Stimulated activated CD4-positive, alpha-beta T cell treated with anti-CD3 and anti-CD28 coated beads, Interleukin-4, amount 100 ng/mL, for 24 hours (primary cell): ENCODE results near the gene MSMO1.
A peak's percentile ranks its signal among the peaks of the same experiment; 100 is the strongest.
"Not testable (repeated sequence)": the region's sequence is repeated elsewhere in the genome, so short reads cannot be mapped to it uniquely, and the experiment has no call there.

ENCODE experiments used
- DNase-seq: peaks from one replicate; pipeline ENCODE4 v3.0.0-alpha.2; 2020

Gene MSMO1

GRCh38 chr4:165324918-165325304, 2.6 kb upstream of the MSMO1 start:
- DNase-seq = no peak

GRCh38 chr4:165325732-165326512, 1.5 kb upstream of the MSMO1 start:
- peak; percentile 13 for DNase-seq

DNA sequence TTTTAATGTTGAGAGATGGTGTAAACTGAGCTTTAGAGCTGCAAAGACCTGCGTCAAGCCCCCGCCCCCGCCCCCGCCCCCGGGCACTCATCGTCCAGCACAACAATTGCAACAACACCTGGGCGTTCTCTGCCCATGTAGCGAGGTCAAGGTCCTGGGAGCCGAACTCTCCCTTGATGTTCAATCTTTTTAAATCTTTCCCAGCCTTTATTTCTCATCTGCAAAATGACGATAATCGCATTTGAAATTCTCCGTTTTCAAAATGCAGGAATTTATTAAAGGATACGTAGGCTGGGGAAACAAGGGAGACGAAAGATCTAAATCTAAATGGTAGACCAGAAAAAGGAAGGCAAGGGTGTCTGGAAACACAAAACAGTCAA, 648 bp upstream of the MSMO1 start:
- no peak for DNase-seq

DNA sequence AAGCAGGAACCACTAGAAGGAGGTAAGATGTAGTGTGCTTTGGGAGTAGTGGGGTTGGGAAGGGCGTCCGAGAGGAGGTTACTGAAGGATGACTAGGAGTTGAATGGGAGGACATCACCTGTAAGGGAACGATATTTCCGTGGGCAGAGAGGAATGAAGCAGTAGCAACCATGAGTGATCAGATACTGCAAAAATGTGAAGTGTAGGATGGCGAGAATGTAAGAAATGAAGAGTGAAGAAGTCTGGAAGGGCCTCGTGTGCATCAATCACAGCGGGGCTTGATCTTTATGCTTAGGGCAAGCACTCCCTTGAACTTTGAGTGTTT, 594 bp downstream of the MSMO1 start:
- DNase-seq = no peak

GRCh38 chr4:165328708-165329107, 1.2 kb downstream of the MSMO1 start:
- no peak for DNase-seq

DNA sequence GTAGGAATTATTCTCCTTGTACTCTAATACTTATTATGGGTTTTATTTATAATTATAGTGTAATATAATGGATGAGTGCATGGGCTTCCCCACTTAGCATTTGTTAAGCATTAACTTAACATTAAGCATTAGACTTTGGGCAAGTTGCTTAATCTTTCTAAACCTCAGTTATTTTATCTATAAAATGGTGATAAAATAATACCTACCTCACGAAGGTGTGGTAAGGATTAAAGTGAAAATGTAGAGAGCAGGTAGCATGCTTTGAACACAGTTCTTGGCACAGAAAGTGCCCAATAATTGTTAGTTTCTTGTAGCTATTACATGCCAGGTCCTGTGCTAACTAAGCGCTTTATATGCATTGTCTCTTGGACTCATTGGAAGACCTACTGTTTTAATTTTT, 2.6 kb downstream of the MSMO1 start:
- no peak for DNase-seq

DNA sequence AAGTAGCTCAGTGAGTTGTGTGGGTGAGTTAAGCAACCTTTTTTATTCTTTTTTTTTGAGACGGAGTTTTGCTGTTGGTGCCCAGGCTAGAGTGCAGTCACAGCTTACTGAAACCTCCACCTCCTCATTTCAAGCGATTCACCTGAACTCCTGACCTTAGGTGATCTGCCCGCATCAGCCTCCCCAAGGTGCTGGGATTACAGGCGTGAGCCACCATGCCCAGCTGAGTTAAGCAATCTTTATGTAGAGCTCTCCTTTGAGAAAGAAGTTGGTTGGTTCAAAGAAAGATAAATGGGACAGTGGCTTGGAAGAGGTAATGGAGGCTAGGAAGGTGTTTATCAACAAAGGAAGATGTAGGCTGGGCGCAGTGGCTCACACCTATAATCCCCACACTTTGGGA, 3.2 kb downstream of the MSMO1 start:
- DNase-seq = no peak

DNA sequence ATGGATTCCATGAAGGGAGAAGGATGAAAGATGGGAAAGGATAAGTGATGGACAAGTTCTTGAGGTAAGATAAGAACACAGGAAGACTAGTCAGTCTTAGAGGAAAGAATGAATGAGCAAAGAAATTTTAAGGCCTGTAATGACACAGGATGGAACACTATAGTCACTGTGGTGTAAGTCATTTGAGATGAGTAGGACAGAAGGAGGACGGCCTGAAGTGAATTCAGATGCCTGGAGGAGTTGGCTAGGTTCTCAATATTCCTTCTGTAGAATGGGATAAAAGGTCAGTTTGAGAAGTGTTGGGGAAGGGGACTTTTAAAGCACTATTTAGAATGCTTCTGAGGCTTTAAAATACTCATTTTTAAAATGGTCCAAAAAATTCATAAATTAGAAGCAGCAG, 3.9 kb downstream of the MSMO1 start:
- no peak for DNase-seq

DNA sequence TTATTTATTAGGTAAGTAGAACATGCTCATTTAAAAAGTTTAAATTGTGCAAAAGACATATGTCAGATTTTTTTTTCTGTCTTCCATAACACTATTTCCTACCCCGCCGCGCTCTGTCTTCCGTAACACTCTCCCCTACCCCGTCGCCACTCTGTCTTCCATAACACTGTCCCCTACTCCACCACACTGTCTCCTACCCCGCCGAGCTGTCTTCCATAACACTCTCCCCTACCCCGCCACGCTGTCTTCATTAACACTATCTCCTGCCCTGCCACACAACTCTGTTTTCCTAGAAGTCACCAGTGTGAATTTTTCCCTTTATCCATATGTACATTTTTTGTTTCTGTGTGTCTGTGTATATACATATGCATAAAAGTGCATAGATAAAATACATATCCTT, 4.4 kb downstream of the MSMO1 start:
- no peak for DNase-seq

- DNase-seq = no peak
Measured at GRCh38 chr4:165332502-165332901, 5.0 kb downstream of the MSMO1 start.

DNA sequence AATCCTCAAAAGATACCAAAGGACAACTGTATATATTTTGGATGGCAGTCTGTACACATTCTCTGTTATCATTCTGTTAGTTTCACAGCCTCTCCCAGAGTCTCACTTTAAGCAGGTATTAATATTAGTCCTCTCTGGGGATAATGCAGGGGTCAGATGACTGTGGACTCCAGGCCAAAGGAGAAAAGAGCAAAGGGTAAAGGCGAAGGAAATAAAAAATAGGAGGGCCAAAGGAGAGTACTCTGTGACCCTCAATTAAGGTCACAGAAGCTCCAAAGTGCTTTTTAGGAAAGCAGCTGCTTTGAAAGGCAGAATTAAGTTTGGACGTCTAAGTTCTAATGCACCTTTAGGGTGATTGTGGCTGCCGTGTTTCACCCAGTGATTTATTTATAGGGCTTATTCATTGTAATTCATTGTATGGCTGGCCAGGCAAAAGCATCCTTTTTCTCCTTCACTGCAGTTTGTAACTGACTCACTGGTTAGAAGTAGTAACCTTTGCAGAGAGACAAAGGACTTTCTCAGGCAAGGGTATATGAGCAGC, 7.8 kb downstream of the MSMO1 start:
- no peak for DNase-seq

GRCh38 chr4:165336743-165337142, 9.3 kb downstream of the MSMO1 start:
- no peak for DNase-seq

DNA sequence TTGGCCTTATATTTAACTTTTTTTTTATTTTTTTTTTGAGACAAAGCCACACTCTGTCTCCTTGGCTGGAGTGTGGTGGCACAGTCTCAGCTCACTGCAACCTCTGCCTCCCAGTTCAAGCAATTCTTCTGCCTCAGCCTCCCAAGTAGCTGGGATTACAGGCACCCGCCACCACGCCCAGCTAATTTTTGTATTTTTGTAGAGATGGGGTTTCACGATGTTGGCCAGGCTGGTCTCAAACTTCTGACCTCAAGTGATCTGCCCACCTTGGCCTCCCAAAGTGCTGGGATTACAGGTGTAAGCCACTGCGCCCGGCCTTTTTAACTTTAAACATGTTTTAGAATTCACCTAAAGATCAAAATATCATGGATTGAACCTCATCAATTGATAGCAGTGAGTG, 14.9 kb downstream of the MSMO1 start:
- not testable (repeated sequence) for DNase-seq

- no peak for DNase-seq
Measured at GRCh38 chr4:165343353-165344191, 16.1 kb downstream of the MSMO1 start.

- no peak for DNase-seq
Measured at GRCh38 chr4:165345666-165346417, 18.4 kb downstream of the MSMO1 start.

GRCh38 chr4:165347647-165348569, 20.4 kb downstream of the MSMO1 start:
- no peak for DNase-seq

DNA sequence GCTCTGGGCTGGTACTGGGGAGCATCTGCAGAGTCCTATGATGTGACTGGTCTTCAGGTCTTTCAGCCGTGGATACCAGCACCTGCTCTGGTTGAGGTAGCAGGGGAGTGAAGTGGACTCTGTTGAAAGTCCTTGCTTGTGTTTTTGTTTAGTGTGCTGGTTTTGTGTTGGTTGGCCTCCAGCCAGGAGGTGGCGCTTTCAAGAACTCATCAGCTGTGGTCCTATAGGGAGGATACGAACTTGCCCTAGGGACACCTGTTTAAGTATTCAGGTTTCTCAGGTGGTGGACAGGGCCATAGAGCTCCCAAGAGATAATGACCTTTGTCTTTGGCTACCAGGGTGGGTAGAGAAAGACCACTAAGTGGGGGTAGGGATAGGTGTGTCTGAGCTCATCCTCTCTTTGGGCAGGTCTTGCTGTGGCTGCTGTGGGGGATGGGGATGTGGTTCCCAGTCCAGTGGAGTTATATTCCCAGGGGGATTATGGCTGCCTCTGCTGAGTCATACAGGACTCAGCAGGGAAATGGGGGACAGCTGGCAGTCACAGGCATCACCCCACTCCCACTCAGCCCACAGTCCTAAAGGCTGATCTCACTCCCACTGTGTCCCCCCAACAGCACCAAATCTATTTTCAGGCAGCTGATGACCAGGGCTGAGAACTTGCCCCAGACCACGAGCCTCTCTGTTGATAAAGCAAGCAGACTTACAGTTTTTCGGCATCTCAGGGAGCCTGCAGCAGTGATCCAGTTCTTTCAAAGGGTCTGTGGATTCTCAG, 24.1 kb downstream of the MSMO1 start:
- no peak for DNase-seq

GRCh38 chr4:165355900-165356300, 28.4 kb downstream of the MSMO1 start:
- no peak for DNase-seq

- no peak for DNase-seq
Measured at GRCh38 chr4:165359506-165359905, 32.0 kb downstream of the MSMO1 start.

DNA sequence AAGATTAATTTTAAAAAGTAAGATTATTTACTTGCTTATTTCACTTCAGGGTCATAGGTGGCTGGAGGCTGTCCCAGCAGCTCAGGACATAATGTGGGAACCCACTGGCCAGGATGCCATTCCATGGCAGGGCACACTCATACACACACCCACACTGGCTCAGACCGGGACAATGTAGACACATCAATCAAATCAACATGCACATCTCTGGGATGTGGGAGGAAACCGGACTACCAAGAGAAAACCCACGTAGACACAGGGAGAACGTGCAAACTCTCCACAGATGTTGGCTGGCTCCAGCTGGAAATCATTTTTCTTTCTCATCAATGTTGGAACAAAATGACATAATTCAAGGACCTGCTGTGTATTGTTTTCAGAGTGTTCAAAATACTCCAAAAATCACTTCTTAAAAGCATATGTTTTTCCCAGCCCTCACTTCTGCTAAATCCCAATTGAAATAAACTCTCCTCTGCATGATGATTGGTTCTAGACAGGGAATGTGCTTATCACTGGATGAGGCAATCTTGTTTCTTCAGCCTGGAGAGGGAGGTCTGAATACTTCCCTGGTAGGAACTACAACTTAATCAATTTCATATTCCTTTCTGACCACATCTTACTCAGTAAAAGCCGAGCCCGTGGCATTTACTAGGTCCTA, 32.7 kb downstream of the MSMO1 start:
- DNase-seq = no peak
